NCI-H510A treated with DMSO at 0.1 percent for 48 hours (cell line): ENCODE data around the gene FAM163B.

ENCODE experiments used
- DNase-seq: peaks from one replicate; lab custom pipeline; 2025; lab: John Stamatoyannopoulos, UW

The FAM163B gene

DNA sequence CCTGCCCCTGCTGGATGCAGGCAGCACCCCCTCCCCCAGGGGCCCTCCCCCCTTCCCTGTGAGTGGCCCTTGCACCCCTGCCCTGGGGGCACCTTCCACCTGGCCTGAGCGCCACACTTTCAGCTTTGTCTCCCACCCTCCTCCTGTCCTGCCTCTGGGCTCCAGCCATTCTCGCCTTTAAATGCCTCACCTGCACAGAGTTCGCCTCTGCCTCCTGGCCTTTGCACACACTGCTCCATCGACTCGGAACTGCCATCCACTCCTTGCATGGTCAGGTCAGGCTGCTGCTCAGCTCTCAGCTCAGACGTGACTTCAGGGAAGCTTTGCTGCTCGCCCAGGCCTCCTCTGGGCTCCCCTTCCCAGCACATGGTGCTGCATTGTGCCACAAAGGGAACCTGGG is 10.2 kb downstream of the FAM163B start:
- DNase-seq: no peak

DNA sequence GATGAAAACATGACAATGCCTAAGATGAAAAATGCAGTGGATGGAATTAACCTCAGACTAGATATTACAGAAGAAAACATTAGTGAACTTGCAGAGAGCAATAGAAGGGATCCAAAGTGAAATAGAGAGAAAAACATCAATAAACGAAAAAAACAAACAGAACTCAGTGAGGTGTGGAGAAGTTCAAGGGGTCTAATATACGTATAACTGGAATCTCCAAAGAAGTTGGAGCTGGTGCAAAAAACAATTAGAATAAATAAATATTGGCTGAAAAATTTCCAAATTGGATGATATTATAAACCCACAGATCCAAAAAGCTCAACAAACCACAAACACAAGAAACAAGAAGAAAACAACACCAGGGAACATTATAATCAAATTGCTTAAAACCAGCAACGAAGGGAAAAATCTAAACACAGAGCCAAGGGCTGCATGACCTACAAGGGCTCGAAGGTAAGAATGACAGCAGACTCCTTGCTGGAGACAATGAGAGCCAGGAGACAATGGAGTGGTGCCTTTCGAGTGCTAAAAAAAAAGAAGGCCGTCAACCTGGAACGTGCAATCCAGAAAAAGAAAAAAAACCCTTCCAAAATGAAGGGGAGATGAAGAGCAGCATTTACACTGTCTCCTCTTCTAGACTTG is 11.8 kb downstream of the FAM163B start:
- no peak for DNase-seq

DNA sequence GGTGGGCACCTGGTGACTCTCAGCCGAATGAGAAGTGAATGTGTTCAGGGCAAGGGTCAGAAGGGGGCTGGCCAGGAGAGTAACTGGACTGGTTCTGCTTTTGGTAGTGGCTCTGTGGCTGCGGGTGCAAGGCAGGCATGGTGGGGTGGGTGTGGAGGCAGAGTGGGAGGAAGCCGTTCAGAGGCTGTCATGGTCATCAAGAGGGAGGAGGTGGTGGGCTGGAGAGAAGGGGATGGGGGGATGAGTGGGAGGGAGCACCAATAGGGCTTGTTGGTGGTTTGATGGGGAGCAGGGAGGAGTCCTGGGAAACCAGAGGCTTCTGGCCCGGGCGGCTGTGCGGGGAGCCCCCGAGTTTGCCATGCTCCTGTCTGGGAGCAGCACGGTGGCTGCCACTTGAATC is 13.3 kb downstream of the FAM163B start:
- no peak for DNase-seq

GRCh38 chr9:133594310-133594709 is 14.9 kb downstream of the FAM163B start:
- no peak for DNase-seq

DNA sequence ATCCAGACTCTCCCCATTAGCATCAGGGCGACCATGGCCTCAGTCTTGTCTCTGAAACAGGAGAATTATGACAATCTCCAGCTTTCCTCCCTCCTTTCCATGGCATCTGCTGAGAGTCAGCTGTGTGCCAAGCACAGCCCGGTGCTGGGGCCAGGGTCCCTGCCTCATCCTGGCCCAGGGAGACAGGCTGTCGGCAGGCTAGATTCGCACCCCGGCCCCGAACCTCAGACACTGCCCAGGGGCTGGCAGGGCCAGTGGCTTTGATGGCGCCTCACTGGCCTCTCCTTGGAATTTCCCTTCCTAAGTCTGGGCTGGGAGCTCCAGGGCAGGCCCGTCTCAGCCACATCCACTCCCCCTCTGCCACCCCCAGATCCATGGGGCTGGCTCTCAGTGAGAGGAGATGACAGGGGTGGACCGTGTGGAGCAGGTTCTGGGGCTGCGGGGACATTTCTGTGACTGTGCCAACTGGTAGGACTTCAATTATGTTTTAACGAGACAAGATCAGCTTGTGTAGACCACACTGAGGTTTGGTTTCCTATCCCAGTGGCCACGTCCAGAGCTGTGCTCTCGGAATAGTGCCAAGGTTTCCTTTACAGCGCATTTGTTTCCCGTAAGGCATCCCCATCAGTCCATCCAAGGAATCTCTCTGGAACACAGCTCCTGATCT is 15.5 kb downstream of the FAM163B start:
- no peak for DNase-seq

DNA sequence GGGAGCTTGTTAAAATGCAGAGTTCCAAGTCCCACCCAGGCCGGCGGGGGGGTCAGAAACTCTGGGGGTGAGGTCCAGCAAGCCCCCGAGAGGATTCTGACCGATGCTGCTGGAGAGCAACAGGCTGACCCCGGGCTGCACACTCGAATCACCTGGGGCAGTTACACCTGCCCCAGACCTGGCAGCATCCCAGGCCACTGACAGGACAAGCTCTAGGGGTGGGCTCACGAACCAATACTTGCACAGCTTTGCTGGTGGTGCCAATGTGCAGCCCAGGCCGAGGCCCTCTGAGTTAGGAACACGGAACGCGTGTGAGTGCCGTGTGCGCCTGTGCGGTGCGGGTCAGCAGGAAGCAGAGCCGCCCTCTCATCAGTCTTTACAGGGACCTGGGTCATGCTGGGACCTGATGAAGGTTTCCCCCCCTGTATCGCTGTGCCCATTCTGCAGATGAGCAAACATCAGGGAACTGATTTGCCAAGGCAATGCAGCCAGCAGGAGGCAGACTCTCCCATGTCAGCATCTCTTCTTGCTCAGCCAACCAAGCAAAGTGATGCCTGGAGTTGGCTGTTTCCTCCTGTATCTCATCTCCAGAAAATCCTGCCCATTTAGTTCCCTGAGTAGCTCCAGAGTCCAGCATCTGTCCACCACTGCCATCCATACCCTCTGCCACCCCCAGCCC is 16.3 kb downstream of the FAM163B start:
- no peak for DNase-seq

- DNase-seq: no peak
These were observed 17.2 kb downstream of the FAM163B start for GRCh38 chr9:133591985-133592384.

- peak; percentile 26 for DNase-seq
These were observed 17.9 kb downstream of the FAM163B start for GRCh38 chr9:133591116-133591910.

GRCh38 chr9:133590231-133590855 is 18.8 kb downstream of the FAM163B start:
- no peak for DNase-seq

DNA sequence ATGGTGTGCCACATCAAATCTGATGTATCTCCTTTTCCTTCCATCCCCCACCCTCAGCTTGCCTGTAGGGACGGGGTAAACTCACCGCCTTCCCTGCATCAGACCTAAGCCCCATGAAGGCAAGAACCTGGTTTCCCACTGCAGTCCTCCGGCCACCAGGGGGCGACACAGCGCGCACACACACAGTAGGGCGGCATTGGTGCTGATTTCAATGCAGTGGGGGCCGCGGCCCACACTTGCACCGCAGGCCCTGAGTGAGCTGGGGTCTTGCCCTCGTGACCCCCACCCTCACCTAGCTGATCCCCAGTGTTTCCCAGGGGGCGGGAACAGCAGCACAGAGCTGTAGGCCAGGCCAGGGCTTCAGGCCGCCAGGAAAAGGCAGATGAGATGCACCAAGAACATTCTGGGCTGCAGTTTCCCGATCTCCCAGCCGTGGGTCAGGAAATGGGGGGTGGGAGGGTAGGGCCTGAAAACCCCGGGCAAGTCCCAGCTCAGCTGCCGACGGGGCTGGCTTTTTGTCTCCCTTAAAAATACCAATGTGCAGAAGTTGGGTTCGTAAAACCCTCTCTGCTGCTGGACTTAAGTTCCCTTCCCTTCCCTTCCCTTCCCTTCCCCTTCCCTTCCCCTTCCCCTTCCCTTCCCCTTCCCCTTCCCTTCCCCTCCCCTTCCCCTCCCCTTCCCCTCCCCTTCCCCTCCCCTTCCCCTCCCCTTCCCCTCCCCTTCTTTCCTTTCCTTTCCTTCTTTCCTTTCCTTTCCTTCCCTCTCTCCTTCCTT is 19.5 kb downstream of the FAM163B start:
- DNase-seq: no peak

DNA sequence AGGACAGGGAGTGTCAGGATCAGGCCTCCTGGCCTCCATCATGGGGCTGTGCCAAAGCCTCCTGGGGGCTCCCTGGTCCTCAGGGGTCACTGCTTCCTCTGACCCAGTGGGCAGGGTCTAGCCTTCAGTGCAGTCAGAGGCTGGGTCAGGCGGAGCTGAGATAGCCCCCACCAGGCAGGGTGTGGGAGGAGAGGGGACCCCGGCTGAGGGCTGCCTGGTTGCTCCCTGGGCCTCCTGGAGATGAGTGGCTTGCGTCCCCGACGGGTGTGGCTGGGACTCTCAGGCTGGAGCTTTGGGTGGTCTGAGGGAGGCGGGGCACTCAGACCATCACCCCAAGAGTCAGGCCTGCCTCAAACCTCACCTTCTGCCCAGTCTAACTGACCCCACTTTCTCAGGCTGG is 21.7 kb downstream of the FAM163B start:
- DNase-seq: no peak

DNA sequence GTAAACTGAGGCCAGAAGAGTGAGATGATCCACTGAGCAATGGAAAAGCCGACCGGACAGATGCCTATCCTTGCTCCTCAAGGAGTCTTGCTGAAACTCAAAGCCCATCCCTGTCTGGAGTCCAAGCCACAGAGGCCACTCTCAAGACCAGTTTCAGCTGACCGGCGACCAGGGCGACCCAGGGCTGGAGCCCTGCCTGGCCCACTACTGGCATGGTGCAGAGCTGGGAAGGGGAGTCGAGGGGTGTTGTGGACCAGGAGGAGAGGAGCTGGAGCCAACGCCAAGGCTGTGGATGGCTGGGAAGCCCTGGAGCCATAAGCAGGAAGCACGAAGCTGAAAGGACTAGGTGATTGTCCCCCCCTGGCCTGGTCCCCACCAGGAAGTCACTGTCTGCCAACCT is 22.1 kb downstream of the FAM163B start:
- no peak for DNase-seq

DNA sequence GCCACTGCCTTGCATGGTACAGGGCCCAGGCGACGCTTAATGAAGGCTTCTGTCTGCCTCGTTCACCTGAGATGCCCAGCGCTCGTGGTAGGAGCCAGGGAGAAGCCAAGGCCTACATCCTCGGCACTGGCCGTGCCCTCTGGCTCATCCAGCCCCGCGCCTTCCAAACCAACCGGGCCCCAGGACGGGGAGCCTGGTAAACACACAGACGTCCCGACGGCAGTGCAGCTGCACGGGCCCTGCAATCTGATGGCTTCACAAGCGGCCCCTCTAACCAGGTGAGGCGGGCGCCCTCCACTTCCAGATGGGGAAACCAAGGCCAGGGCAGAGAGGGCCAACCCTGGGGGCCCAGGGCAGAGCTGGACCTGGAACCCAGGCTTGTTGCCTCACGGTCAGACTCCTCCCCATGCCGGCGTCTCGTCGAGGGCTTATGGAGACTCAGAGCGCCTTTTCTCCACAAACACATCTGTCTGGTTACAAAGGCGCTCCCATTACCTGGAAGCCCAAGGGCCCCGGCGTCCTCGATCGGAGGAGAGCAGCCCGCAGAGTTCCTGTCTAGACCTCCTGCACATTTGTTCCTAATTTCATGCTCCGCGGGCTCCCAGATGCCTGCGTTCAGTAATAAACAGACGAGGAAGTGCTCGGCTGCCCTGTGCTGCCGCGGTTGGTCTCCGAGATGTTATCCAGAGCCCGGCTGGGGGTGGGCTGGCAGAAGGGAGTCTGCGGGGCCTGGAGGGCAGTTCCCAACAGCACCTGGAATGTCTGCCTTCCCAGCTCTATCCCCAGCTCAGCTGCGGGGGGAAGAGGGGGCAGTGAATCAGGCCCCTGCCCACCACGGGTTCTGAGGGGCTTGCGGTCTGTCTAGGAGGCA is 23.5 kb downstream of the FAM163B start:
- DNase-seq: peak; percentile 78

GRCh38 chr9:133584559-133585476 is 24.4 kb downstream of the FAM163B start:
- DNase-seq: peak; percentile 86

DNA sequence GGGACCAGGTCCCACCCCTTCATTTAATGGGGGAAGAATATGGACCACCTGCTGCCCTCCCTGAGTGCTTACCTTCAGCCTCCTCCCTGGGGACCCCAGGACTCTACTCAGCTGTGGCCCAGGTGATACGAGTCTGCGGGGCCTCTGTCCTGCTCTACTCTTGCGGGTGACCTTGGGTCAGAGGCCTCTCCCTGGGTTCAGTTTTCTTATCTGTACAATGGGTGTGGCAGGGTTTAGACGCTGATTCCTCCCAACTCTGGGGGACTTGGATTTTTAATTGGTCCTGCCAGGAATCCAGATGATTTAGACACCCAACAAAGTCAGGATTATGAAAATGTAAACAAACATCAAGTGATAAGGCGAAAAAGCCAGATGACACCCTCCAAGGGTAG is 25.0 kb downstream of the FAM163B start:
- DNase-seq: no peak

DNA sequence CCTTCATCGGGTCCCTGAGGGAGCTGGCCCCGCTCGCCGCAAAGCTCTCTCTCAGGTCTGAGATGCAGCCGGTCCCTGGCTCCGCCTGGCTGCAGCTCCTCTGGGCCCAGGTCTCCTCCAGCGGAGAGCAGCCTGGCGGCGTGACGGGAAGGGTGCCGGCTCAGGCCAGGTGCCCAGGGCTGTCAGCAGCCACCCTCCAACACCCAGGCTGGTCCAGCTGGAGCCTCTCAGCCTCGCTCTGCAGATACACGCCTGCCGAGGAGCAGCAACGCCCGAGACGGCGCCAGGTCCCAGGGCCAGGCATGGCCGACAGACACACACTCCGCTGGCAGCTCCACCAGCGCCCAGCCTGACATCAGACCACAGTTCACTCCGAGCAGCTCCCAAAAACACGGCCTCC is 25.6 kb downstream of the FAM163B start:
- DNase-seq: peak; percentile 52

DNA sequence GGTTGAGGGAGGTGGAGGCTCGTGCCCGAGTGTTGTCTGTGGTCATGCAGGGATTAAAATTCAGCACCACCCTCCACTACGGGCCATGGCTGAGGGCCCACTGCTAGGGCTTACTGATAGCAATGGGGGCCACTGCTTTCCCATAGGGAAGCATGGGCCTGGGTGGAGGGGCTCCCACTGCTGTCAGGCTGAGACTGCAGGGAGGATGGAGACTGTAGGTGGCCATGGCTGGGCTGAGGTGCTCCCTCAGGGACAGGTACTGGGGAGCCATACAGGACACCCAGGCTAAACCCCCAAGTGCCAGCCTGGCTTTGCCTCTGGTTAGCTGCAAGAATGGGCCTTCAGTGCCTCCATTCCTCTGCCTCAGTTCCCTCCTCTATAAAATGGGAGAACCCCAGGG is 26.1 kb downstream of the FAM163B start:
- no peak for DNase-seq

GRCh38 chr9:133582501-133583045 is 26.6 kb downstream of the FAM163B start:
- no peak for DNase-seq
